NT2/D1 (cell line): Measurements from ENCODE around the gene NADK2.

Experiments used
- SUZ12 ChIP-seq: IDR thresholded peaks from 2 replicates; pipeline ENCODE4 v1.6.1; 2011; ENCODE audit not compliant: insufficient read length, insufficient read depth; ENCODE audit errors: extremely low read depth
- YY1 ChIP-seq: IDR thresholded peaks from 2 replicates; pipeline ENCODE4 v1.6.1; 2011; ENCODE audit not compliant: insufficient read length, insufficient read depth
- ZNF274 ChIP-seq: IDR thresholded peaks from 2 replicates; pipeline ENCODE4 v1.6.1; 2011; ENCODE audit warnings: mild to moderate bottlenecking, low read depth, low read length

DNA sequence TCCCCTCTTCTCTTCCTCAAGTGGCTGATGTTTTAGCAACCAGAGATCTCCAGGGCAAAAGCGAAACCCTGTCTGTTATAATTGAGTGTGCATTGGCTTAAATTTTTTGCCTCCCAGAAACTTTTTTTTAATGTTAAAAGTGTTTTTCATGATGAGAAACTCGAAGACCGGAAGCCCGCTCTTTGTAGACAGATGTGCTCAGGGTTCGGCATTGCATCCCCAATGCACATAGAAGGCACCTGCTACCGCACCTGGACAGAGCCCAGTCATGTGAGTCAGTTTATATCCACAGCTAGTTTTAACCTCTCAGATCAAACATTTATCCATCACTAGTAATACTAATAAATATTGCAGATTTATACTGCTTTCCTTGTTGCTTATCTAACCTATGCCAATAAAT is 19.5 kb upstream of the NADK2 start:
- TF ChIP-seq YY1 (no peak), SUZ12 (no peak), ZNF274 (no peak)
